Measurements from ENCODE around the gene ZNF764.
"Not testable (repeated sequence)": the region's sequence is repeated elsewhere in the genome, so short reads cannot be mapped to it uniquely, and the experiment has no call there.

ZNF764 gene

GRCh38 chr16:30553393-30553899, 4.7 kb downstream of the ZNF764 start:
- Mint-ChIP-seq H3K27ac (peak overlapping the region; percentile 19 to 94), H3K36me3 (ENCODE audit: insufficient read depth) (peaks cover 38% of the 10 kb centered on the region)
- ATAC-seq (replicated peaks), result no peak

DNA sequence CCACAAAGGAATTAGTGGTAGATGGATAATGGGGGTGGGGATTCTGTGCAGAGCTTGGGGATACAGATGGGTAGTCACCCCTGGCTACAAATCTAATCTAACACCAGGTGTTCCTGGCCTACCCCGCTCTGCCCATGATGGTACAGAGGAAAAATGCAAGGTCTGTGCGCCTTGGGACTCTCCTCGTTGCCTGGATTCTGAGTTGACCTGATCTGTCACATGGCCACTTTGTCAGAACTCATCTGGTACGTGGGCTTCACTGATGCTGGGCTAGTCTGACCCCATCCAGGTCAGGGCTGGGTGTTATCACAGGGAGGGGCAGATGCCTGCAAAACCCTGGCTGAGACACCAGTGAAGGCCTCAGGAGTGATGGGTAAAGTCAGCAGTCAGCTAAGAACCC, 5.2 kb downstream of the ZNF764 start:
- H3K27me3 Mint-ChIP-seq, result no peaks in the 10 kb centered on the region
- H3K4me3 Mint-ChIP-seq, result peak overlapping the region; percentile 68 to 74
- H3K4me1 Mint-ChIP-seq (ENCODE audit: low read depth in 2 of 2), result peaks cover 40% of the 10 kb centered on the region in 2 donors
- DNase-seq (no peak), ATAC-seq (replicated peaks) (no peak)
- no peaks in the 10 kb centered on the region for H3K9me3 Mint-ChIP-seq
- H3K36me3 Mint-ChIP-seq (ENCODE audit: insufficient read depth), result peaks cover 33% of the 10 kb centered on the region
- H3K27ac Mint-ChIP-seq, result peak overlapping the region; percentile 84 to 94

More at GRCh38 chr16:30553393-30553899, 4.7 kb downstream of the ZNF764 start:
- DNase-seq, result no peak
- no peaks in the 10 kb centered on the region for H3K9me3 Mint-ChIP-seq
- peak overlapping the region; percentile 3 to 12 for H3K4me3 Mint-ChIP-seq
- H3K27me3 Mint-ChIP-seq, result no peaks in the 10 kb centered on the region
- peaks cover 40 to 41% of the 10 kb centered on the region in 2 donors for H3K4me1 Mint-ChIP-seq (ENCODE audit: low read depth in 2 of 2)

DNA sequence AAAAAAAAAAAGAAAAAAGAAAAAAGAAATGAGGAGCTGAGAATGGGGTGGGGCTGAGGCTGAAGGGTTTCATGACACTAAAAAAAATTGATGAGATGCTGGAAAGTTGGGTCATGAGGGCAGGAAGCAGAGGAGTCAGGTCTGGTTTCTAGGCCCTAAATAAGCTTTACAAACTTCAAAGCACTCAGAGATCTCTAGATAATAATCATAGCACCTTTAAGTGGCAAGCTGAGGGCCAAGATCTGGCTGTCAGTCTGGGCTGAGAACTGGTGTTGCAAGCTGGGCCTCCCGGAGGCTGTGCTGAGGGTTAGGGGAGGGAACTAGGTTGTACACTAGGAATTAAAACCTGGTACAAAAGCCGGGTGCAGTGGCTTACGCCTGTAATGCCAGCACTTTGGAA, 6.4 kb downstream of the ZNF764 start:
- Mint-ChIP-seq H3K4me3 (peak overlapping the region; percentile 68 to 74), H3K27ac (peak overlapping the region; percentile 84 to 94), H3K9me3 (no peaks in the 10 kb centered on the region), H3K27me3 (no peaks in the 10 kb centered on the region), H3K36me3 (ENCODE audit: insufficient read depth) (peaks cover 25% of the 10 kb centered on the region), H3K4me1 (ENCODE audit: low read depth in 2 of 2) (peaks cover 40 to 43% of the 10 kb centered on the region in 2 donors)
- DNase-seq (peak; percentile 65 to 70 (median 69)), ATAC-seq (replicated peaks) (peak; percentile 93)

DNA sequence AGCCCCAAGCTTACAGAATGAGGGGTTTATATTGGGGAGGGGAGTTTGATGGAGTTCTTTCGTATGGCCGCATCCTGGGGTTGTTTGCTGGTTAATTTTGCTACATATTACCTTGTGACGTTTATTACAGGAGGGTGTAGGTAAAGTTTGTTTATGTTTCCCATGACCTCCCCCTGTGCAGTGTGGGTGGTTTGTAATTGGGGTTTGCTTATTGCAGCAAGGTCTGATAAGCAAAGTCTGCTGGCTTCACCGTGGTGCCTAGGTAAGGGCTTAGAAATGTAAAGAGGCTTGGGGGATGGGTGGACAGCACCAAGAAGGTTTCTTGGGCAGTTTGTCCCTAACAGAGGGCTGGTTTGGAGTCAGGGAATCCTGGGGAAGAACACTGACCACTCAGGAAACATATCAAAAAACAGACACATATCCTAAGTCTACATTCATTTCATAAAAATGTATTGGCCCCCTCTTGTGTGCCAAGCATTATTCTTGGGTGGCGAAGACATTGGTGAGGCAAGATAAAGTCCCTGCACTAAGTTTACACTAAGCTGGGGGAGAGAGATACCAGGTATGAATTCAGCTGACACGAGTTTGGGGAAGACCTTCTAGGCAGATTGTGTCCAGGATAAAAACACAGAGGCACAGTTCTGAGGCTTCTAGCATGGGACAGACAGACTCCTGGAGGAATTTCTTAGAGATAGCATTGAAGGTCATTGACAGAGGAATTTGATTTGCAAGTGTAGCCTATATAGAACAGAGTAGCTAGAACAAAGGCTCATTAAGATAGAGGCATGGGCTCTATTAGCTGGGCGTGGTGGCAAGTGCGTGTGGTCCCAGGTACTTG, 9.5 kb downstream of the ZNF764 start:
- no peaks in the 10 kb centered on the region for H3K9me3 Mint-ChIP-seq
- H3K27me3 Mint-ChIP-seq, result no peaks in the 10 kb centered on the region
- H3K36me3 Mint-ChIP-seq (ENCODE audit: insufficient read depth), result peaks cover 3% of the 10 kb centered on the region
- peak overlapping the region; percentile 19 to 44 for H3K27ac Mint-ChIP-seq
- H3K4me1 Mint-ChIP-seq (ENCODE audit: low read depth in 2 of 2), result peaks cover 35 to 38% of the 10 kb centered on the region in 2 donors
- ATAC-seq (replicated peaks) (no peak), DNase-seq (no peak)
- no peak overlapping the region for H3K4me3 Mint-ChIP-seq

GRCh38 chr16:30546115-30546514, 12.1 kb downstream of the ZNF764 start:
- Mint-ChIP-seq H3K4me3 (no peak overlapping the region), H3K9me3 (no peaks in the 10 kb centered on the region), H3K27me3 (no peaks in the 10 kb centered on the region), H3K4me1 (ENCODE audit: low read depth in 2 of 2) (peaks cover 13 to 14% of the 10 kb centered on the region in 2 donors), H3K36me3 (ENCODE audit: insufficient read depth) (peaks cover 2% of the 10 kb centered on the region), H3K27ac (no peak overlapping the region)
- ATAC-seq (replicated peaks), result no peak
- DNase-seq, result no peak

GRCh38 chr16:30543067-30543466, 15.1 kb downstream of the ZNF764 start:
- H3K27ac Mint-ChIP-seq, result no peak overlapping the region
- peaks cover 6% of the 10 kb centered on the region for H3K36me3 Mint-ChIP-seq (ENCODE audit: insufficient read depth)
- no peaks in the 10 kb centered on the region for H3K27me3 Mint-ChIP-seq
- peaks cover 8 to 10% of the 10 kb centered on the region in 2 donors for H3K4me1 Mint-ChIP-seq (ENCODE audit: low read depth in 2 of 2)
- DNase-seq, result no peak
- no peak overlapping the region for H3K4me3 Mint-ChIP-seq
- ATAC-seq (replicated peaks), result no peak
- H3K9me3 Mint-ChIP-seq, result no peaks in the 10 kb centered on the region

DNA sequence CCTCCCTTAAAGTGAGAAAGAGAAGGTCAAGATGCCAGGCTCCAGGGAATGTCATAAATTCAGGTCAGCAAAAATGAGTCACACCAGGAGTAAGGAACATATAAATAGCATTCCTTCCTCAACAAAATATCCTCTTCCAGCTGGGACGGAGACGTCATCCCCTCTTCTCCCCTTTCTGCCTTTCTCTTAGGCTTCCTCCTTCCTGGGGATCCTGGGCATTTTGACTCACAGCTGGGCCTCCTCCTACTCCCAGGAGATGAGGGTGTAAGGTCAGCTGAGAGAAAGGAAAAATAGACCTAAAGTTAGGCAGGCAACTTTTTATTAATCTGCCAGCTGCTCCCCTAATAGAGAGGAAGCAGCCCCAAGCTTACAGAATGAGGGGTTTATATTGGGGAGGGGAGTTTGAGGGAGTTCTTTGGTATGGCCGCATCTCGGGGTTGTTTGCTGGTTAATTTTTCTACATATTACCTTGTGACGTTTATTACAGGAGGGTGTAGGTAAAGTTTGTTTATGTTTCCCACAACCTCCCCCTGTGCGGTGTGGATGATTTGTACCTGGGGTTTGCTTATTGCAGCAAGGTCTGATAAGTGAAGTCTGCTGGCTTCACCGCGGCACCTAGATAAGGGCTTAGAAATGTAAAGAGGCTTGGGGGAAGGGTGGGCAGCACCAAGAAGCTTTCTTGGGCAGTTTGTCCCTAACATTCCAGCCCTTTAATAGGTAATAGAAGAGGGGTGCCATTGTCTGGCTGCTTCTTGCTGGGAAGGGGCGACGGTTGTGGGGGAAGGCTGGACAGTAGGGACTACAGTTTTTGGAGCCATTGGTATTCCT, 16.5 kb downstream of the ZNF764 start:
- no peak for ATAC-seq (replicated peaks)
- H3K27ac Mint-ChIP-seq, result no peak overlapping the region
- H3K36me3 Mint-ChIP-seq (ENCODE audit: insufficient read depth), result peaks cover 7% of the 10 kb centered on the region
- H3K4me1 Mint-ChIP-seq (ENCODE audit: low read depth in 2 of 2), result peaks cover 6% of the 10 kb centered on the region in 2 donors
- H3K4me3 Mint-ChIP-seq, result no peak overlapping the region
- H3K27me3 Mint-ChIP-seq, result no peaks in the 10 kb centered on the region
- no peaks in the 10 kb centered on the region for H3K9me3 Mint-ChIP-seq
- no peak for DNase-seq

GRCh38 chr16:30540916-30541464, 17.2 kb downstream of the ZNF764 start:
- not testable (repeated sequence) for H3K27ac Mint-ChIP-seq; H3K4me1 Mint-ChIP-seq (ENCODE audit: low read depth in 2 of 2); DNase-seq; H3K36me3 Mint-ChIP-seq (ENCODE audit: insufficient read depth); H3K4me3 Mint-ChIP-seq; H3K9me3 Mint-ChIP-seq; H3K27me3 Mint-ChIP-seq; ATAC-seq (replicated peaks)

DNA sequence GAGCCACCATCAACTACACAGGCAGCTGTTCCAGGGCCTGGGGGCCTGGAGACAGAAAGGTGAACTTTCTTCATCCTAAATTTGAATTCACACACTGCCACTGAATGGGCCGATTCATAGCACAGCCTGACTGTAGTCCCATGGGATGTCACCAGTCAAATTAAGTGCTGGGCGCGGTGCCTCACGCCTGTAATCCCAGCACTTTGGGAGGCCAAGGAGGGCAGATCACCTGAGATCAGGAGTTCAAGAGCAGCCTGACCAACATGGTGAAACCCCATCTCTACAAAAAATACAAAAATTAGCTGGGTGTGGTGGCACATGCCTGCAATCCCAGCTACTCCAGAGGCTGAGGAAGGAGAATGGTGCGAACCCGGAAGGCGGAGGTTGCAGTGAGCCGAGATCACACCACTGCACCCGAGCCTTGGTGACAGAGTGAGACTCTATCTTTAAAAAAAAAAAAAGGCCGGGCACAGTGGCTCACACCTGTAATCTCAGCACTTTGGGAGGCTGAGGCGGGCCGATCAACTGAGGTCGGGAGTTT, 18.1 kb downstream of the ZNF764 start:
- ATAC-seq (replicated peaks); H3K27me3 Mint-ChIP-seq; DNase-seq; H3K36me3 Mint-ChIP-seq (ENCODE audit: insufficient read depth); H3K4me3 Mint-ChIP-seq; H3K9me3 Mint-ChIP-seq; H3K27ac Mint-ChIP-seq: not testable (repeated sequence)
- peaks cover 9 to 15% of the 10 kb centered on the region in 2 donors for H3K4me1 Mint-ChIP-seq (ENCODE audit: low read depth in 2 of 2)

GRCh38 chr16:30539000-30539964, 18.9 kb downstream of the ZNF764 start:
- ATAC-seq (replicated peaks) (no peak), DNase-seq (no peak)
- H3K27ac Mint-ChIP-seq, result peak overlapping the region in 1 of 2 donors; percentile 17
- peaks cover 12 to 19% of the 10 kb centered on the region in 2 donors for H3K4me1 Mint-ChIP-seq (ENCODE audit: low read depth in 2 of 2)
- no peaks in the 10 kb centered on the region for H3K27me3 Mint-ChIP-seq
- H3K36me3 Mint-ChIP-seq (ENCODE audit: insufficient read depth), result peaks cover 17% of the 10 kb centered on the region
- no peak overlapping the region for H3K4me3 Mint-ChIP-seq
- H3K9me3 Mint-ChIP-seq, result no peaks in the 10 kb centered on the region

DNA sequence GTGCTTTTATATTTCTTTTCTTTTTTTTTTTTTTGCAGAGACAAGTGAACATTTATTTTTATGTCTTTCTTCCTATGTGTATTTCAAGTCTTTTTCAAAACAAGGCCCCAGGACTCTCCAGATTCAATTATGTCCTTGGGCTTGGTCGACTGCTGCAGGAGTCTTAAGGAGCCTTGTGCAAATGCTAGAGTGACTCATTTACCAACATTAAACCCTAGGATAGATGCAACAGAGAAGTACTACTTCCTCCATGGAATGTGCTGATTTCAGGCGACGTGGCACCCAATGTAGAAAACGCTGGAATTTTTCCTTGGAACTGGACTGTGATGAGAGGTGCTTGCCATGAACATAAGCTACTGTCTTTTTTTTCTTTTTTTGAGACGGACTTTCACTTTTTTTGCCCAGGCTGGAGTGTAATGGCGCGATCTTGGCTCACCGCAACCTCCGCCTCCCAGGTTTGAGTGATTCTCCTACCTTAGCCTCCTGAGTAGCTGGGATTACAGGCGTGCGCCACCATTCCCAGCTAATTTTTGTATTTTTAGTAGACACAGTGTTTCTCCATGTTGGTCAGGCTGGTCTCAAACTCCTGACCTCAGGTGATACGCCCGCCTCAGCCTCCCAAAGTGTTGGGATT, 21.7 kb downstream of the ZNF764 start:
- H3K9me3 Mint-ChIP-seq; ATAC-seq (replicated peaks); H3K27me3 Mint-ChIP-seq; DNase-seq: not testable (repeated sequence)
- peaks cover 16 to 19% of the 10 kb centered on the region in 2 donors for H3K4me1 Mint-ChIP-seq (ENCODE audit: low read depth in 2 of 2)
- peak overlapping the region; percentile 97 to 98 for H3K27ac Mint-ChIP-seq
- peaks cover 22% of the 10 kb centered on the region for H3K36me3 Mint-ChIP-seq (ENCODE audit: insufficient read depth)
- peak overlapping the region; percentile 97 to 99 for H3K4me3 Mint-ChIP-seq

DNA sequence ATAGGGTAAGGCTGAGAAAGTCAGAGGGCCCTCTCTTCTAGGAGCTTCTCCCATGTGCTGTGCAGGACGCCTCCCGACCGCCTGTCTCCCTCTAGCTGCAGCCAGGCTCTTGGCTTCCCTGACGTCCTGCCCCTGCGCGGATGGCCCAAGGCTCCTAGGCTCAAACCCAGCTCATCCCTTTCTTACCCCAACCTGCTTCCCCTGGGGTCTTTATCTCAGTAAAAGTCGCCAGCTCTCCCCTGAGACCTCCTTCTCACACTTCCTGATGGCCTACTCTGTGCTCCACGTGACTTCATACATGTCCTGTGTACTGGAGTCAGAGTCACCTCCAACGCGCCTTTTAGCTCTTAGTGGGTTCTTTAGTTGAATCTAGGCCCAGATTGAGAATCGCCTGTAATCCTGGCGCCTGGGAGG, 22.4 kb downstream of the ZNF764 start:
- Mint-ChIP-seq H3K4me1 (ENCODE audit: low read depth in 2 of 2) (peaks cover 16 to 19% of the 10 kb centered on the region in 2 donors), H3K9me3 (no peaks in the 10 kb centered on the region), H3K27ac (peak overlapping the region; percentile 97 to 98), H3K4me3 (peak overlapping the region; percentile 97 to 99), H3K36me3 (ENCODE audit: insufficient read depth) (peaks cover 22% of the 10 kb centered on the region), H3K27me3 (no peaks in the 10 kb centered on the region)
- ATAC-seq (replicated peaks), result peak; percentile 62
- peak in 2 of 3 experiments; percentile 31 to 37 for DNase-seq

Measured in effector memory CD8-positive, alpha-beta T cell (primary cell).